ENCODE data around the gene C16orf90. TPM values are rescaled to one million over a fixed set of nuclear protein-coding genes. Genes with fewer than 3 reads are reported as not detected.

Gene C16orf90
- total and polyA plus RNA-seq, 4 donors, result not detected

DNA sequence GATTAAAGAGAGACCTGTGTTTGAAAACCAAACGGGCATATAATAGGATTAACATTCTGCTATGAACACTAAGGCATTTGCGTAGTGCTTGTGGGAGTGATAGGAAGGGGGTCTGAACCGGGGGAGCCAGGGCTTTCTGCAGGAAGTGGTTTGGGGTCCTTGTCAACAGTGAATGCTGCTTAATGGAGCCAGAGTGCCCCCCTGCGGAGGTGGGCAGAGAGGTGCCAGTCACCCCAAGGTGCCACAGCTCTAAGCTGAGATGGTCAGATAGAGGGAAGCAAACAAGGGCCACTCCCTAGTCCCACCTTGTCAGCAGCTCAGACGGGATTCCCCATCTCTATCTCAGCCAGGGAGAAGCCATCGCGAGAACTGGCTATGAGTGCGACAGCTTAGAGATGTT, 34.1 kb downstream of the C16orf90 start:
- H3K4me1 ChIP-seq (ENCODE audit: control insufficient read depth in 4 of 4, insufficient read depth in 4 of 4, low read length in 3 of 4), result peaks cover 12 to 57% (median 36%) of the 10 kb centered on the region in 4 donors
- no peaks in the 10 kb centered on the region for H3K27me3 ChIP-seq (ENCODE audit: control insufficient read depth in 4 of 4, insufficient read depth in 4 of 4, low read length in 3 of 4)
- H3K27ac ChIP-seq (ENCODE audit: low read depth in 1 of 2, low read length in 2 of 2), result no peak overlapping the region
- no peak overlapping the region for H3K4me3 ChIP-seq (ENCODE audit: low read depth in 1 of 3, low read length in 3 of 3)
- no peaks in the 10 kb centered on the region for H3K9me3 ChIP-seq (ENCODE audit: control insufficient read depth in 4 of 4, low read length in 3 of 4)
- TF ChIP-seq SP1 (IDR thresholded peaks at IDR 0.05), result no peak
- no peak for TF ChIP-seq JUND (IDR thresholded peaks at IDR 0.05)
- TF ChIP-seq EGR1 (IDR thresholded peaks at IDR 0.05; ENCODE audit: low read depth in 2 of 2), result no peak
- no peak for TF ChIP-seq HNF4G (IDR thresholded peaks at IDR 0.05)
- no peak for TF ChIP-seq YY1 (IDR thresholded peaks at IDR 0.05)
- TF ChIP-seq, protein P1, sequence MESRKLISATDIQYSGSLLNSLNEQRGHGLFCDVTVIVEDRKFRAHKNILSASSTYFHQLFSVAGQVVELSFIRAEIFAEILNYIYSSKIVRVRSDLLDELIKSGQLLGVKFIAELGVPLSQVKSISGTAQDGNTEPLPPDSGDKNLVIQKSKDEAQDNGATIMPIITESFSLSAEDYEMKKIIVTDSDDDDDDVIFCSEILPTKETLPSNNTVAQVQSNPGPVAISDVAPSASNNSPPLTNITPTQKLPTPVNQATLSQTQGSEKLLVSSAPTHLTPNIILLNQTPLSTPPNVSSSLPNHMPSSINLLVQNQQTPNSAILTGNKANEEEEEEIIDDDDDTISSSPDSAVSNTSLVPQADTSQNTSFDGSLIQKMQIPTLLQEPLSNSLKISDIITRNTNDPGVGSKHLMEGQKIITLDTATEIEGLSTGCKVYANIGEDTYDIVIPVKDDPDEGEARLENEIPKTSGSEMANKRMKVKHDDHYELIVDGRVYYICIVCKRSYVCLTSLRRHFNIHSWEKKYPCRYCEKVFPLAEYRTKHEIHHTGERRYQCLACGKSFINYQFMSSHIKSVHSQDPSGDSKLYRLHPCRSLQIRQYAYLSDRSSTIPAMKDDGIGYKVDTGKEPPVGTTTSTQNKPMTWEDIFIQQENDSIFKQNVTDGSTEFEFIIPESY (IDR thresholded peaks at IDR 0.05), result no peak
- TF ChIP-seq GABPA (IDR thresholded peaks at IDR 0.05 in 1 of 2, conservative IDR thresholded peaks at IDR 0.05 in 1 of 2), result no peak
- TF ChIP-seq ATF3 (IDR thresholded peaks at IDR 0.05), result no peak
- TF ChIP-seq CTCF (IDR thresholded peaks at IDR 0.05; ENCODE audit: low read depth, low read length, missing input control), result no peak
- no peak for TF ChIP-seq TAF1 (conservative IDR thresholded peaks at IDR 0.05)
- no peak for TF ChIP-seq FOXA2 (IDR thresholded peaks at IDR 0.05)
- TF ChIP-seq NR2F2 (IDR thresholded peaks at IDR 0.05), result no peak
- TF ChIP-seq HNF4A (conservative IDR thresholded peaks at IDR 0.05), result no peak
- TF ChIP-seq MAX (IDR thresholded peaks at IDR 0.05), result no peak
- TF ChIP-seq FOXA1 (IDR thresholded peaks at IDR 0.05), result no peak
- no peak for TF ChIP-seq RAD21 (IDR thresholded peaks at IDR 0.05)
- WGBS, result 59% methylated on average over 8 of the region's 8 CpGs
- peaks cover 0 to 4% (median 2%) of the 10 kb centered on the region in 4 donors for H3K36me3 ChIP-seq (ENCODE audit: control insufficient read depth in 4 of 4, insufficient read depth in 3 of 4, low read depth in 1 of 4, low read length in 3 of 4)
- no peak overlapping the region for H3K9ac ChIP-seq (ENCODE audit: low read depth in 1 of 2, low read length in 2 of 2)
- DNase-seq (ENCODE audit: low spot score), result no peak

DNA sequence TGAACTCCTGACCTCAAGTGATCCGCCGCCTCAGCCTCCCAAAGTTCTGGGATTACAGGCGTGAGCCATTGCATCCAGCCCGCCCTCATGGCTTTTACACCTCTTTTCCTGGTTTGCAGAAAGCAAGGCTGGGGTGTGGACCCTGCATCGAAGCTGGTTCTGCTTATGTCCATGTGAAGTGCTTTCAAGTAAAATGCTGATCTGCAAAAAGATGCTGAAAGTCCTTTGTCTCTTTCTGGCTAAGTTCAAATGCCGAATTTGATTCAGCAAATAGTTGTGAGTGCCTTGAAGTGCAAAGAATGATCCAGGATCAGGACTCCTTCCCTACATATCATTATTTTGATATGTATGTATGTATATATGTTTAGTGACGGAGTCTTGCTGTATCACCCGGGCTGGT, 34.7 kb downstream of the C16orf90 start:
- DNase-seq (ENCODE audit: low spot score), result no peak
- H3K4me1 ChIP-seq (ENCODE audit: control insufficient read depth in 4 of 4, insufficient read depth in 4 of 4, low read length in 3 of 4), result peaks cover 12 to 52% (median 36%) of the 10 kb centered on the region in 4 donors

More for the DNA sequence above, 34.7 kb downstream of the C16orf90 start:
- H3K36me3 ChIP-seq (ENCODE audit: control insufficient read depth in 4 of 4, insufficient read depth in 3 of 4, low read depth in 1 of 4, low read length in 3 of 4), result no peaks in the 10 kb centered on the region
- no peak for TF ChIP-seq CTCF (IDR thresholded peaks at IDR 0.05; ENCODE audit: low read depth, low read length, missing input control)
- no peak for TF ChIP-seq TAF1 (conservative IDR thresholded peaks at IDR 0.05)
- TF ChIP-seq NR2F2 (IDR thresholded peaks at IDR 0.05), result no peak
- TF ChIP-seq SP1 (IDR thresholded peaks at IDR 0.05), result no peak
- no peak for TF ChIP-seq RAD21 (IDR thresholded peaks at IDR 0.05)
- TF ChIP-seq YY1 (IDR thresholded peaks at IDR 0.05), result no peak
- no peak for TF ChIP-seq HNF4A (conservative IDR thresholded peaks at IDR 0.05)
- no peak for TF ChIP-seq JUND (IDR thresholded peaks at IDR 0.05)
- TF ChIP-seq FOXA1 (IDR thresholded peaks at IDR 0.05), result no peak
- TF ChIP-seq, protein P2, sequence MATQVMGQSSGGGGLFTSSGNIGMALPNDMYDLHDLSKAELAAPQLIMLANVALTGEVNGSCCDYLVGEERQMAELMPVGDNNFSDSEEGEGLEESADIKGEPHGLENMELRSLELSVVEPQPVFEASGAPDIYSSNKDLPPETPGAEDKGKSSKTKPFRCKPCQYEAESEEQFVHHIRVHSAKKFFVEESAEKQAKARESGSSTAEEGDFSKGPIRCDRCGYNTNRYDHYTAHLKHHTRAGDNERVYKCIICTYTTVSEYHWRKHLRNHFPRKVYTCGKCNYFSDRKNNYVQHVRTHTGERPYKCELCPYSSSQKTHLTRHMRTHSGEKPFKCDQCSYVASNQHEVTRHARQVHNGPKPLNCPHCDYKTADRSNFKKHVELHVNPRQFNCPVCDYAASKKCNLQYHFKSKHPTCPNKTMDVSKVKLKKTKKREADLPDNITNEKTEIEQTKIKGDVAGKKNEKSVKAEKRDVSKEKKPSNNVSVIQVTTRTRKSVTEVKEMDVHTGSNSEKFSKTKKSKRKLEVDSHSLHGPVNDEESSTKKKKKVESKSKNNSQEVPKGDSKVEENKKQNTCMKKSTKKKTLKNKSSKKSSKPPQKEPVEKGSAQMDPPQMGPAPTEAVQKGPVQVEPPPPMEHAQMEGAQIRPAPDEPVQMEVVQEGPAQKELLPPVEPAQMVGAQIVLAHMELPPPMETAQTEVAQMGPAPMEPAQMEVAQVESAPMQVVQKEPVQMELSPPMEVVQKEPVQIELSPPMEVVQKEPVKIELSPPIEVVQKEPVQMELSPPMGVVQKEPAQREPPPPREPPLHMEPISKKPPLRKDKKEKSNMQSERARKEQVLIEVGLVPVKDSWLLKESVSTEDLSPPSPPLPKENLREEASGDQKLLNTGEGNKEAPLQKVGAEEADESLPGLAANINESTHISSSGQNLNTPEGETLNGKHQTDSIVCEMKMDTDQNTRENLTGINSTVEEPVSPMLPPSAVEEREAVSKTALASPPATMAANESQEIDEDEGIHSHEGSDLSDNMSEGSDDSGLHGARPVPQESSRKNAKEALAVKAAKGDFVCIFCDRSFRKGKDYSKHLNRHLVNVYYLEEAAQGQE (IDR thresholded peaks at IDR 0.05), result no peak
- no peak for TF ChIP-seq EGR1 (IDR thresholded peaks at IDR 0.05; ENCODE audit: low read depth in 2 of 2)
- no peak for TF ChIP-seq RXRA (IDR thresholded peaks at IDR 0.05)
- TF ChIP-seq ATF3 (IDR thresholded peaks at IDR 0.05), result no peak
- no peaks in the 10 kb centered on the region for H3K9me3 ChIP-seq (ENCODE audit: control insufficient read depth in 4 of 4, low read length in 3 of 4)
- H3K4me3 ChIP-seq (ENCODE audit: low read depth in 1 of 3, low read length in 3 of 3), result no peak overlapping the region
- H3K9ac ChIP-seq (ENCODE audit: low read depth in 1 of 2, low read length in 2 of 2), result no peak overlapping the region
- WGBS, result 71% methylated on average over 8 of the region's 8 CpGs
- no peak overlapping the region for H3K27ac ChIP-seq (ENCODE audit: low read depth in 1 of 2, low read length in 2 of 2)
- no peaks in the 10 kb centered on the region for H3K27me3 ChIP-seq (ENCODE audit: control insufficient read depth in 4 of 4, insufficient read depth in 4 of 4, low read length in 3 of 4)

All from liver (tissue), 9 donors.